GM19239 (cell line): ENCODE measurements around the gene ATP6V1F.

Source experiments
- DNase-seq: peaks from one replicate; pipeline ENCODE4 v3.0.0; 2011; ENCODE audit warnings: low spot score; ENCODE audit not compliant: insufficient read length
- FAIRE-seq: peaks from 2 replicates; lab custom pipeline; 2011; peaks lifted over from hg19 to GRCh38; lab: Jason Lieb, UNC

The ATP6V1F gene

GRCh38 chr7:128879939-128880746 lies 17.5 kb downstream of the ATP6V1F start:
- DNase-seq: no peak
- no peak for FAIRE-seq

DNA sequence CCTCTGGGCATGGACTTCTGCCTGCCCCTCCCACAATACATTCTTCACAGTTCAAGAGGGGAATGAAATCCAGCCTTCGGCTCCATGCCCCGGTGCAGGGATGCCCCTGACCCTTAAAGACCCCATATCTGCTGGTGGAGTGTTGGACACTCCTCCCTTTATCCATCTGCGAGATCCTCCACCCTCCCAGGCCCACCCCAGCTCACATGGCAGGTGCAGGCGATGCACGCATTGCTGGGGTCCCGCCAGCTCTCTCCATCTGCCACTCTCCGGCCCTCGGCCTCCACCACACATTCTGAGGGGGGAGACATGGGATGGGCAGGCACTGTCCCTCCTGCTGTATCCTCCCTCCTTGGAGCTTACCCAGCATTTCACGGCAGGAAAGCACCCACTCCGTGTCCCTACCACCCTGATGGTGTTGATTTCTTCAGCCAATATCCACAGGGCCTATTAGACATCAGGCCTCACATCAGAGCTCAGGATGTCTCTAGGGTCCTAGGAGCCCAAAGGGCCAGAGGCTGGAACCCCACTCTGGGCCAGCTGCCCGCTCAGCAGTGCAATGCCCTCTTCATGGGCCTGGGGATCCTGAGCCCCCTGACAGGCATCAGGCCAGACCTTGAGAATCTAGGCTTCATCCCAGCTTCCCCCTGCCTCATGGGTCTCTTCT lies 18.3 kb downstream of the ATP6V1F start:
- FAIRE-seq (no peak), DNase-seq (no peak)

DNA sequence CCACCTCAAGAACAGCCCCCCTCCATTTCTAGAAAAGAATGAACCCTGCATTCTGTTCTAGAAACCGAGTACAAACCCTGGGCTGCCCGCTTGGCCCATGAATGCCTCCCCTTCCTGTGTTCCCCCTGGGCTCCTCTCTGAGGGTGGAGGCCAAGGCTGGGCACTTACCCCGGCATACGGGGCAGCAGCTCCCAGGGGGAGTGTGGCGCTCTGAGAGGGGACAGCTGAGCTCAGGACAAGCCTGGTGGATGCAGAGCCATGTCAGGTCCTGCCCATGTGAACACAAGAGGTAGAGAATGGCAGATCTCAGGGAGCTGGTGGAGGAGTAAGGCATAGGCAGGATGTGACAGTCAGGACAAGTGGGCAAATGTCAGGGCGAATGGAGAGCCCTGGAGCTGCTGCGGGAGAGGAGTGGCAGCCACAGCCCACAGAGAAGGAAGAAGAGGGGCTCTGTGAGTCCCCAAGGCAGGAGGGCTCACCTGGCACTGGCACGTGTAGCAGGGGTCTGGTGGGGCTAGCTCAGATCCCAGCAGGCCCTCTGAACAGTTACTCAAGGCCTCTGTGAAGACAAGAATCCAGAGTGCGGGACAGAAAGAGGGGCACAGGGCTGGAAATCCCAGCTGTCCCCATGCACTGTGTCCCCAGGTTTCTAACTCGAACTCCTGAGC lies 18.9 kb downstream of the ATP6V1F start:
- DNase-seq (no peak), FAIRE-seq (no peak)

DNA sequence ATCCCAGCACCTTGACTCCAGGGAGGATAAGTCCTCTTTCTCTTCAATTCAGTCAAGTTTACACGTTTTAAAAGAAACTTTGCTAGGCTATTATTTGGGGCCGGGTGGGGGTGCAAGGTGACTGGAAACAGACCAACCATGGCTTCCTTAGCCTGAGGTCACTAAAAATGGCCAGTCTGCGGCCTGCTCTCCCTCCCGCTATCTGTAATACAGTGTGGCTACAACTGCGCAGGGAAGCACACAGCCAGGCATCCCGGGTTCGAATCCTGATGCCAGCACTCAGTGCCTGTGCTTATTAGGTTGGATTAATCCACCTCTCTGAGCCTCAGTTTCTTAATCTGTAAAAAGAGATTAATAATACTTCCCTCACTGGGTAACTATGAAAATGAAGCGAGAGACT lies 19.5 kb downstream of the ATP6V1F start:
- FAIRE-seq: no peak
- no peak for DNase-seq

DNA sequence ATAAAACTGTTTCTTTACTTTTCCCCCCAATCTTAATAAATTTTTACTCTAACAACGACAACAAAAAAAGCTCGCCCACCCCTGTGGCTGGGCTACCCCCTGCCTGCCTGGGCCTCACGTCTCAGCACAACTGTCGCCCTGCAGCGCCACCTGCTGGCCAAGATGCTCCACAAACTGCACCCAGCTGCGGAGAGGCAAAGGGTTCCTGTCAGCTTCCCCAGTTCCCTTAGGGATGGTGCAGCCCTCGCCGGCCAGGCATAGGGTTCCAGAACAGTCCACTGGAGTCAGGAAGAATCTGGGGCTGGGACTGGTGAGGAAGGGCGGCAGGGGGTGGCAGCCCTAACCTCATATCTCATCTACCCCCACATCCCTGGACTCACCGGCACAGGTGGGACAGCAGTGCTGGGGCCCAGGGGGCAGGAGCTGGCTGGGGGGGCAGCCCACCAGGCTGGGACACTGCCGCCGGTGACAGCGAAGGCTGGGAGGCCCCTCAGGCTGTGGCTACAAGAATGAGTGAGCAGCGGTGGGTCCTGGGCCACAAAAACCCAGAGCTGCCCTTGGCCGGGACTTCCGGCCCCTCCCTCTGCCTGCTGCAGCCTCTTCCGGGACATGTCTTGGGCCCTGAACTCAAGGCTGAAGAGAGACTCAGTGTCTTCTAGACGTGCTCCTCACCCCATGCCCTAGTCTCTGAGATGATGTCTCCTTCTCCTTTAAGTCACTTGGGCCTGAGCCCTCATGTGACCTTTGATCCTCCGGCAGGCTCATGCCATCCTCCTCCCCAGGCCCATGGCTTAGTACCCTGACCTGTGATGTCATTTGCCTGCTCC lies 21.2 kb downstream of the ATP6V1F start:
- FAIRE-seq (peak; percentile 73), DNase-seq (peak; percentile 99)

GRCh38 chr7:128884561-128885369 lies 22.1 kb downstream of the ATP6V1F start:
- DNase-seq (no peak), FAIRE-seq (no peak)

DNA sequence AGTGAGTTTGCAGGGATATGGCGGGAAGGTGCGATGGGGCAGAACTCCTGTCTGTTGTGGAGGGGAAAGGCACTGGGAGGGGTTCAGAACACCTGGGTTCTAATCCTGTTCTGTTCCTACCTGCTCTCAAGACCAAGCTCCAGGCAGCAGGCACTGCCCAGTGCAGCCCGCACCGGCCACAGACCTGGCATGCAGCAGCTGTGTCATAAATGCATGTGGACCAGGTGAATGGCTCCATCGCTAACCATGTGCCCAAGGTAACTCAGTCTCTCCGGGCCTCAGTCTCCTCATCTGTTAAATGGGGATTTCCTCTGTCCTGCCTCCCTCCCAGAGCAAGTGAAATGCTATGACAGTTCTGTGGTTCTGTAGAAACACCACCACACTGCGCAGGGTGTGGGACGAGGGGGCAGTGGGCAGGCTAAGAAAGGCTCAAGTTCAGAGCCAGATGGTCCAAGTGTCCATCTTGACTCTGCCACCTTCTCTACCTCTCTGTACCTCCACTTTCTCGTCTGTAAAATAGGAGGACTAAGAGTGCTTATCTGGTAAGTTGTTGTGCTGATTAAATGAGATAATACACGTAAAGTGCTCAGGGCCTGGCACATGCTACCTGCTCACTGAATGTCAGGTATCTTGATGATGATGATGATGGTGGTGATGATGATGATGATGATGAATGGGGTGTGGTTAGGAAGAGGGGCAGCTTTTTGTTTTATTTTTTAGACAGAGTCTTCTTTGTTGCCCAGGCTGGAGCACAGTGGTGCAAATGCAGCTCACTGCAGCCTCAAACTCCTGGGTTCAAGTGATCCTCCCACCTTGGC lies 22.9 kb downstream of the ATP6V1F start:
- no peak for FAIRE-seq
- no peak for DNase-seq

DNA sequence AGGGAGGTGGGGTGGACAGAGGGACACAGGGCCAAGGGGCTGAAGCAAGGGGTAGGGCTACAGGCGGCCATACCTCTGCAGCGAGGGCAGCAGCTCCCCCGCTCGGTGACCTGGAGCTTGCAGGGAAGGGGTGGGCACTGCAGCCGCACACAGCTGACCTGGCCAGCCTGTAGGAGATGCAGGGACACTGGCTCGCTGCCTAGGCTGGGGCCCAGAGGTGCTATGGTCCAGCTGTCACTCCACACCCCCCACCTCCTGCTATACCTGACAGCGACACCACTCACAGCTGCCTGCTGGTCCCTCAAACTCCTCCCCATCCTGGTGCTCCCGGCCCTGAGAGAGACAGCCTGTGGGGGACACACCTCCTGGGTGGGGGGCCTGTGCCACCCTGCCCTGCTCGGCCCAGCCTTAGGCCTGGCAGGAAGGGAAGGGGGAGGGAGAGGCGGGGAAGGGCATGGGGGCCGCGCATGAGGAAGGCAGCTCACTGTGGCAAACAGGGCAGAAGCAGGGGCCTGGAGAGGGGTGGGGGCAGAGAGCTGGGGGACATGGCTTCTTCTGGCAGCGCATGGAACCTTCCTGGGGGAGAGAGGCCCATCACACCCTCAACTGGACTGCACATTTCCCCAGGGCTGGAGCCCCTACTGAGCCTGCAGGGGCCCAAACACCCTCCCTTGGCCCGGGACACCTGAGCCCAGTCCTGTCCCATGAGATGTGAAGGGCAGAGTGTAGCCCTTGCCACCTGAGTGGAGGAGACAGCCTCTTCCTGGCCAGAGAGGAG lies 23.9 kb downstream of the ATP6V1F start:
- DNase-seq (no peak), FAIRE-seq (no peak)

- FAIRE-seq: no peak
- DNase-seq: no peak
These were observed 24.7 kb downstream of the ATP6V1F start for GRCh38 chr7:128887169-128888038.

- FAIRE-seq (no peak), DNase-seq (no peak)
These were observed 25.5 kb downstream of the ATP6V1F start for GRCh38 chr7:128888039-128888755.

DNA sequence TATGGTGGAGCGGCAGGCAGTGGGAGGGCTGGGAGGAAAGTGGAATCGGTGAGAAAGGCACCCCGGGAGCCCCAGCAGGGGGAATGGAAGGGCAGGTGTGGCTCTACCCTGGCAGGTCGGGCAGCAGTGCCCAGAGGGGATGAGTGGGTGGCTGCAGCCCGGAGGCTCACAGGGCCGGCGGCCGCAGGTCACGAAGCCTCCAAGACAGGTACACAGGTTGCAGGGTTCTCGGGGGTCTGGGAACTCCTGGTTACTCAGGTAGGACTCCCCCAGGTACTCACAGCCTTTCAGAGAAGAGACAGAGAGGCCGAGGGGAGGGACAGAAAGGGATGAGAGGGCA lies 26.1 kb downstream of the ATP6V1F start:
- FAIRE-seq (no peak), DNase-seq (no peak)

GRCh38 chr7:128889121-128889520 lies 26.5 kb downstream of the ATP6V1F start:
- DNase-seq: no peak
- no peak for FAIRE-seq

DNA sequence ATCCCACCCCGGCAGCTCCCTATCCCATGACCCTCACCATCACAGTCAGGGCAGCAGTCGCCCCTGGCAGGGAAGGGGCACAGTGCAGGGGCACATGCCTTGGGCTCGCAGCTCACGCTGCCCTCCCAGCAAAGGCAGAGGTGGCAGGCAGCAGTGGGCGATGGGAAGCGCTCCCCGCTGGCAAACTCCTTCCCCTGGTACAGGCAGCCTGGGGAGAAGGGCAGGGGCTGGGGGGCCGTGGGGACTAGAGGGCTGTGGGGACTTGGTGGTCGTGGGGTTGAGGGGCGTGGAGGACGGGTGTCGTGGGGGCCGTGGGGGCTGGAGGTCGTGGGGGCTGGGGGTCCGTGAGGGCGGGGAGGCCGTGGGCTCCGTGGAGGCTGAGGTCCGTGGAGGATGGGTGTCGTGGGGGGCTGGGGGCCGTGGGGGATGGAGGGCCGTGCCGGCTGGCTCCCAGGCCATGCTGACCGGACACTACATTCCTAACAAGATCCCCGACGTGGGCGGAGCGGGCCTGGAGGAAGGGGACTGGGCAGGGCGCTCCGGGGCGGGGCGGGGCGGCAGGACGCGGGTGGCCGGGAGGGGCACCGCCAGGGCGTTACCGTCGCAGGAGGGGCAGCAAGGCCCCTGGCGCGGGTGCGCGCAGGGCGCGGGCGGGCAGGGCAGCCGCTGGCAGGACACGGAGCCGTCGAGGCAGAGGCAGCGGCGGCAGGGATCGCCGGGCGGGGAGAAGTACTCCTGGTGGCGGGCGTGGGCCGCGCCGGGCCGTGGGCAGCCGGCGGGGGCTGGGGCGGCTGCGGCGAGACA lies 27.9 kb downstream of the ATP6V1F start:
- no peak for FAIRE-seq
- DNase-seq: no peak

- no peak for DNase-seq
- no peak for FAIRE-seq
These were observed 28.7 kb downstream of the ATP6V1F start for GRCh38 chr7:128891110-128891941.

- DNase-seq (no peak), FAIRE-seq (no peak)
These were observed 29.2 kb downstream of the ATP6V1F start for GRCh38 chr7:128891942-128892269.
